Activated CD8-positive, alpha-beta memory T cell treated with anti-CD3 and anti-CD28 coated beads, Interleukin-2, amount 50 U/mL, for 48 hours (primary cell): ENCODE data around the gene YIPF5.

Experiments used
- DNase-seq: peaks from one replicate; pipeline ENCODE4 v3.0.0-alpha.2; 2020

The YIPF5 gene

DNA sequence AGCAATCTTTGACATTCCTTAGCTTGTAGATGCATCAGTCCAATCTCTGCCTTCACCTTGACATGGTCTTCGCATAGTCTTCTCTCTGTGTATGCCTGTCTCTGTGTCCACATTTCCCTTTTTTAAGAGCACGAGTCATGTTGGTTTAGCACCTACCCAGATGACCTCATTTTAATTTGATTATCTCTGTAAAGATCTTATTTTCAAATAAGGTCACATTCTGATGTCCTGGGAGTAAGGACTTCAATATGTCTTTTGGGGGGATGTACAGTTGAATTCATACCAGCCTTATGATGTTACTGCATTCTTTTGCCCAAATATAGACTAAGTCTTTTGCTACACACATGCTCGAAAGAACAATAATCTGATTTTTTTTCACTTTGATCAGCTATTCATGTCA lies 7.1 kb upstream of the YIPF5 start:
- DNase-seq, result no peak

DNA sequence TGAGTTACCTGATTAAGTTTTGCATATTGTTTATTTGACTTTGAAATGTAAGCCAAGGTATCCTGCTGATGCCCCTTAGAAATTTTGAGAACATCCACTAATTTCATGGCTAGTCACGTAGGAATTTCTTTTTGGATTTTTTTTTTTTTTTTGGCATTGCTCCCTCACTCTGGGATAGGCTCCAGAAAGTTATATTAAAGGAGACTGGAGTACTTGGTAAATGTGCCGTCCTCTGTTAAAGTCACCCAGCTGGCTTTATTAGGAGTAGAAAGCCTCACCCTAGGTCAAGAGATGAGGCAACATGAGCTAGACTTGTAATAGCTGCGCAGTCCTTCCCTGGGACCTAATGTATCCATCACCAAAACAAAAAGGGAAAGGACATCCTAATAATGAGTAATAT lies 3.3 kb upstream of the YIPF5 start:
- no peak for DNase-seq

DNA sequence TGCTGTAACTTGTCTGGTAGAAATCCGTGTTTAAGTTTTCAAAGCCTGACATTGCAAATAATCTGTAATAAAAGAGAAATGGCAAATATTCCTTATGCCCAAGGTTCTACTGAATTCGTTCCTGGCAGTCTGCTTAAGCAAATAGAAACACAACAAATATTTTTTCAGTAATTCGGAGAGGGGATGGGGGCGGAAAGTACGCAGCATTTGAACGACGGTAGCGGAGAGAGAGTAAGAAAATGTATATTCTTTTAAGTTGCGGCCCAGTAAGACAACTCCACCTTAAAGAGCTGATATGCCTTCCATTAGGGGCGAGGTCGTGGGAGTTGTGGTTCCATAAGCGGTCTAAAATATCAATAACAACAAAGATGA lies 569 bp downstream of the YIPF5 start:
- DNase-seq, result no peak

DNA sequence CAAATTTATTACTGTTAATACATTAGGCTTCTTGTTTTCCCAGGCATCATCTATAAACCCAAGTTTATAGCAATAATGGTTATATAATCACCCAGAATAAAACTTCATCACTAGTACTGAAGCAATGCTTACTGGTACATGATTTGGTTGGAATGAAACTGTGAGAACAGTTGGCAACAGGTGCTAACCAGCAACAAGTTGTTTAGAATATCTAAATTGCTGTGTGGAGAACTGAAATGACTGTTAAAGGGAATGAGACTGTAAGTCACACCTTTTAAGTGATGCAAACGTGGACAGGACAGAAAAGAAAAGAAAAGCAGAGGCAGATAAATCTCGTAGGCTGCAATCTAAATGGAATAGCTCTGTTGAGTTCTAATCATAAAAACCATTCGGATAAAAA lies 2.5 kb downstream of the YIPF5 start:
- DNase-seq, result no peak

DNA sequence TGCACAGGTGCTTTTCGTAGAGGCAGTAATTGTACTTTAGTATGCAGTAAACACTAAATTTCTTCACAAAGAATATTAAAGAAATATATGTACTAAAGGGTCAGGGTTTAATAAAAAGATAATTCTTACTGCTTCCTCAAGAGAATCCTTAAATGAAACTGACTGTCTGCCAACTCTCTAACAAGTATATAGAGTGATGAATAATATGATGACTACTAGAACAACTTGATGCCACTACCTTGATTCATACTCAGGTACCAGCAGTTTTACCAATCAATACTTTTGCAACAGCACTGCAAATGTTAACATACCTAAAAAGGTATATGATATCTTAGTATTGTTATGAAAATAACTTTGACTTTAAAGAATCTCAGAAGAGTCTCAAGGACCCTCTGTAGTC lies 3.8 kb downstream of the YIPF5 start:
- no peak for DNase-seq

DNA sequence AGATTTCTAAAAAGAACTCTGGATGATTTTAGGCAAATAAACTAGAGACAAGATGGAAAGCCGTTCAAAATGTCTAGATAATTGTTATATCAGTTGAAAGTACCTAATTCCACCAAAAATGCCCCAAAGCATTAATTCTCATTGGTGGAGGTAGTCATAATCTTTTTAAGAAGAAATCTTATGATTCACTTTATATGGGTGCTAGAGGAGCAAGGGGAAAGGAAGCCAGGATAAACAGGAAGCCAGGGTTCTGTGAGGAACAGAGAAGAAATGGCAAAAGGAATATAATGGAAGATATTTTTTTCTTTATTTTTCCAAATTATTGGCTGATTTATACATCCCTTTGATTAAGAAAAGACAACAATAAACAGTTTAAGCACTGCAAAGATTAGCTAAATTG lies 7.8 kb downstream of the YIPF5 start:
- no peak for DNase-seq

DNA sequence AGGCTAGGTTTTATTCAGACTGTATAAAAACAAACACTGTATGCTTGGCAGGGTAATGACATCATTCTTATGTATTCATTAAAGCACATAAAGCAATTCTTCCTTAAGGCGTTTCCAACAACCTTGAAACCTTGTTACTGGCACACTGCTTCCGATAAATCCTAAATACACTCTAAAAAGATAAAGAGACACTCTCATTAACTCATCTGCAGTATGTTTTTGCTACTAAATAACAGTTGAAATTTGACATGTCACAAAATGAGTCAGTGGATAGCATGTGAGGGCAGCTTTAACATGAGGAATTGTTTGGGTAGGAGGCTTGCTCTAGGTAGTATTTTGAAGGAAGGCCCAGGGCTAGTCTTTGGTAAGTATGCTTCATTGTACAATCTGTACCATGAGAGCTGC lies 13.7 kb downstream of the YIPF5 start:
- DNase-seq, result no peak

DNA sequence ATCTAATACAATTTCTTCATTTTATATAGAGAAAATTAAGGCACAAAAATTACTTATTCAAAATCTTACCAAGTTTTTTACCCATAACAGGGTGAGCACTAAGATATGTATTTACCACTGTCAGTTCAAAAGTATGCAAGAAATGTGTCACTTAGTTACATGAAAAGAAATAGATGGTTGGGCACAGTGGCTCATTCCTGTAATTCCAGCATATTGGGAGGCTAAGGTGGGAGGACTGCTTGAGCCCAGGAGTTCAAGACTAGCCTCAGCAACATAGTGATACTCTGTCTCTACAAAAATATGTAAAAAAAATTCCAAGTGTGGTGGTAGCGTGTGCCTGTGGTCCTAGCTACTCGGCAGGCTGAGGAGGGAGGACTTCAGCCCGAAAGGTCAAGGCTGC lies 19.4 kb downstream of the YIPF5 start:
- no peak for DNase-seq

DNA sequence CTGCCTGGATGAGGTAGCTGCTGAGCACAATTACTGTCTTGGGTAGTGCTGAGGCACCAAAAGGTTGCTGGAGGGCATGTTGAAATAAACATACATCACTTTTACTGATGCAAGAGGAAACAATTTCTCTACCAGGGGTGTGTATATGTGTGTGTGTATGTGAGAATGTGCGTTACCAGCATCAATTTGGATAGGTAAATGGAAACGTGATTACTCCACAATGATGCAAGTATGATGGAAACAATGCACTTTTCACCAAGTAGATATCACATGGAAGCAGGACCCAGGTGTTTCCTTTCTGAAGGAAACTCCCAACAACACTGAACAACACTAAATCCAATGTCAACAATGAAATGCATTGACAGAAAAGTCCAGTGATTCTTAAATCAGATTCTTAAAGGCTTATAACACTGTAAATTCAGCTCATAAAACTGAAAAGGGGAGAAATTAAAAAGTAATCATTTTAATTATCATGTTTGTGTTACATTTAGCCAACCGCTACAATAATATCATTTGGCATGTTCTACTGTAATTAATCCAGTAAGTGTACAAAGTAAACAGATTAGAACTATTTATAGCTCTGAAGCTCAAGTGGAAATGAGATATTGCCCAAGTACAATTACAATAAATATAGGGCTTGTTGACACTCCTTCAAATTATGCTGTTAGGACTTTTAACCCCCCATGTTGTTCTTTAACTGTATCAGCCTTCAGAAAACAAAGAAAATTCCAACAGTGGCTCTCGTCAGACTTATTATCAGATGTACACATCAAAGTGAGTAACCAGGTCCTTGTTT lies 25.3 kb downstream of the YIPF5 start:
- no peak for DNase-seq

DNA sequence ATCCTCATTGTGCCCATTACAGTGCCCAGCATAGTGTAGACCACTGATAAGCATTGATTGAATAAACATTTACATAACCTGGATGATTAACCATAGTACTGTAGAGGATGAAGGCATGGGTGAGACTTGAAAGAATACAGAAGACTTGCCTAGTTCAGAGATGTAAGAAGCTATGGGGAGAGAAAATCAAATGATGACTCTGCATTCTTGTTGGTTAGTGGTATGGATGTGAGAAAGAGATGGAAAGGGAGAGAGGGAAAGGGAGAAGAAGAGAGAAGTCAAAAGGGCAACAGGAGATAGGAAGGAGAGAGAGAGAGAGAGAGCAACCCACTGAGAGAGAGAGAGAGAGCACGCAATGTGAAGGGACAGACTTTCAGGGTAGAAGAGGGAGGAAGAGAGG lies 26.8 kb downstream of the YIPF5 start:
- DNase-seq, result no peak

DNA sequence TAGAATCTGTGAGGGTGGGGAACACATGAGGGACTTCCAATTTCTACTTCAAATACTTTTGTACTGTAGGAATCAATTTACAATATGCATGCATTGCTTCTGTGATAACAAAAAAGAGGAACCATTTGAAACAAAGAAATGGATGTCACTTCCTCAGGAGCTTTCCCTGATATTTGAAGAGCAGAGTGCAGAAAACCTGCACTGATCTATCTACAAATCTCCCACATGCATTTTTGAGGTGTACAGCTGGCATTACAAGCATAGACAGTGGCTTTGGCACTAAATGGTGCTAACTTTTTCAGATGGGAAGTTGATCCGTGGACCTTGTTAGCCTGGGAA lies 27.7 kb downstream of the YIPF5 start:
- DNase-seq, result no peak

DNA sequence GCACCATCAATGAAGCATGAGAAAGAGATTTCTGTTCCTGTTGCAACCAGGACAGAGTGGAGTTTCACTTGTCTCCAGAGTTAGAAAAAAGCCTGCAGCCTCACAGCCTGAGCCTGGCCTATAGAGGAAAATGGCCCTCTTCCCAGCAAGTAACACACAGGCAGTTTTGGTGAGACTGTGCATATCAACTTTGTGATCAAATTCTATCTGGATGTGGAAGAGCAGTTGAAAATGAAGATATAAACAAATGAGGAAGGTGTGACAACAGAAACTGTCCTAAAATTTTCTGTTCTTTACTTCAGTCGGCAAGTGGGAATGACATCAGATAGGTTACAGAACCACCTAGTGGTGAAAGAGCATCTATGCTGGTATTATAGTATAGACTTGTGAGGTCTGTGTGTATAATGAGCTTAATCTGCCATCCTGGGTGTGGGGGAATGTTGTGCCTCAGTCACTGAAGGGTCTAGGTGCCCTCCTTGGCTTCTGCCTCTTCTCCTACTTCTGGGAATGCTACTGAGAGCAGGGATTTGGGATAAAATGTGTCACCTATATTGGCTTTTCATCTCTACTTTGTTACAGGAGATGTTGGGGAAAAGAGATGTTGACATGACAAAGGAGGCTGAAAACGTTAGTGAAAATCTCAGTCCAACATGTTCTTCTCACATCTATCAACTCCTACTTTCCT lies 28.2 kb downstream of the YIPF5 start:
- no peak for DNase-seq

DNA sequence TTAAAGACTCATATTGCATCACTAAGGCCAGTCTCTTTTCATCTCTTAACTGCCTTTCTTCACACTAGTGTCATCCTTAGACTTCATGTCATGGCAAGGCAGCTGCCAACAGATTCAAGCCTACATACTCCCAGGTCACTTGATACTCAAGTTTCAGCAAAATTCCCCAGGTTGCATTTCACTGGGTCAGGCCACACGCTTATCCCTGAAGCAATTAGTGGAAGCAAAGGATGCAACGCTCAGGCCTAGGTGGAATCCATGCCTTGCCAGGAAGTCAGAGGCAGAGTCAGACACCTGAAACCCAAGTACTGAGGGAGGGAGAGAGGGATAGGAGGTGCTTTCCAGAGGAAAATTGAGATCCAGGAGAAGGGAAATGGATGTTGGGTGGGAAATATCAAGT lies 28.9 kb downstream of the YIPF5 start:
- DNase-seq, result no peak

DNA sequence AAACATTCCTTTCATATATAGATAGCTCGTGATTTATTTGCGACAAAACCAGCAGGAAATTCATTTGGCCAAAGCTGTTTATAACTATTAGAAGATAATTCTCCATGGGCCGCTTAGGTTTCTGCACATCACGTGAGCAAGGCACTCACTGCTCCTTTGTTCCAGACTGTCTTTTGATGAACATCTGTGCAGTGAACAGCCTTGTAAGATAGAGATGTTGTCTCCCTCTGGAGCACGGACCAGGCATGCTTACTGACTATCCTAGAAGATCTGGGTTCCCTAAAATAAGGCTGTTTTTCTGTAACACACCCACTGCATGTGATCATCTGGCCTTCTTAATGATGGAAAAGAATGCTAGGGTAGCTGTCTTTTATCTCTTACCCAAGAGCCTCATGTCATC lies 30.9 kb downstream of the YIPF5 start:
- no peak for DNase-seq

DNA sequence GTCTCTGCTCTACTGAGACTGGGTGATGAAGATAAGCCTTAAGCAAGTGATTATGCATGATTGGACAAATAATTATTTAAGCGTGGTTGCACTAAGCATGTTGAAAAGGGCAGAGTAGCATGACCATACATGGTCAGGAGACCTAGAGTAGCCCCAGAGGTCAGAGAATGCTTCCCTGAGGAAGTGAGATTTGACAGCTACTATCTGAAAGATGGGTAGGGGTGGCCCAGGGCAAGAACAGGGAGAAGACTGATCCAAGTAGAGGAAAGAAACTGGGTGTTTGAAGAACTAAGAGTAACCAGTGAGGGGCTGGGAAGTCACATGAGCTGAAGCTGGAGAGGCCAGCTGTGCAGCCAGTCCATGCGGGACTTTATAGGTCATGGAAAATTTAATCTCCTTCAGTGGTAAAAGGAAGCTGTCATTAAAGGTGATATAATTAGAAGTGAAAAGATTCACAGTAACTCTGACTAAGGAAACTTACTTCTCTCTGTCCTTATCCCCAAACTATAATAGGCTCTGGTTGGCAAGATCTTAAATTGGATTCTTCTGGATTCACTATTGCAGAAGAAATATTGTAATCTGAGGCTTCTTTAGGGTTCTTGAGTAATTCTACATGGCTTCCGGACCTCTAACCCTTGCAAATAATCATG lies 35.2 kb downstream of the YIPF5 start:
- no peak for DNase-seq

DNA sequence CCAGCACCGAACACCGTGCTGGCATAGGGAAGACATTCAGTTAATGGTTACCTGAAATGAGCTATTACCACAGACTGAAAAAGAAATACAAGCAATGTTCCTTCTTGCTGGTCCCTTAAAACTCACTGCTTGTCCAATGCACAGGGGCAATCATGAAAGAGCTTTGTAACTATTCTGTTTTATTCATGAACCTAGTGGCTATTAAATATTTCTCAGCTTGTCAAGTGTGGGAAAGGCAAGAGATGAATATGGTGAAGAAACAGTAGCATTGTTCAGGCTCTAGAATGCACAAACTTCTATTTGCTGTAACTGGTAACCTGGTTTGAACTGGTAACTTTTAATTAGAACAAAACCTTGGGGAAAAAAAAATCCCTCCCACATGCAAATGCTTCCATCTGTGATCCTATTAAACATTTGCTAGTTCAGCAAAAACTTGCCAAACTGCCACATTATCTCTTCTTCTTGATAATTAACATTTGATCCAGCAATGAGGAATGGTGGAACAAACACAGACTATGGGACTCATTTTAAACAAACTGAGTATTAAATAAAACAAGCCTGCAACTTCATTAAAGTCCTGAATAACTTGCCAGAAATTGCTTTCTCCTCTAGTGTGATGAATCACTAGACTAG lies 36.1 kb downstream of the YIPF5 start:
- DNase-seq, result no peak

DNA sequence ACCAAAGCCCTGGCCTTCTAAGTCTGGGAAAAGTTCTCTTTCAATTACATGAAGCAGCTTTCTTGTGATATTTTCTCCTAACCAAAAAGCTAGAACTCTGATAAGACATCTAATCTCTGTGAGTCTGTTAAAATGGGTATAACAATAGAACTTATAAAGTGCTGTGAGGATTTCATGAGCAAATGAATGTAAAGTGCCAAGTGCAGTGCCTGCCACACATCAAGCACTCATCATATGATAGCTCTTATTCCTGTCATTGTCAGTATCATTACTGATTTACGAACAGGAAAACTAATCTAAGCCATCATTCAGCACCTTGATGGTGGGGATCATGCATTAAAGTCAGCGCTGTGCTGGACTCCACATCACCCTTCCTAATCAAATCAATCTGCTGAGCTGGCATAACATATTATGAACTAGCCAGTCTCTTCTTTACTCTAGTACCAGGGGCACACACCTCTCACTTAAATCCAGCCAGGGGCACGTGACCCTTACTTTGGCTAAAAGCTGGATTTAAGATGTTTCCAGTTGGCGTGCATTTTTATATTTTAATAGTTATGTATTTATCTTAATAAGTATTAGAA lies 37.3 kb downstream of the YIPF5 start:
- no peak for DNase-seq

DNA sequence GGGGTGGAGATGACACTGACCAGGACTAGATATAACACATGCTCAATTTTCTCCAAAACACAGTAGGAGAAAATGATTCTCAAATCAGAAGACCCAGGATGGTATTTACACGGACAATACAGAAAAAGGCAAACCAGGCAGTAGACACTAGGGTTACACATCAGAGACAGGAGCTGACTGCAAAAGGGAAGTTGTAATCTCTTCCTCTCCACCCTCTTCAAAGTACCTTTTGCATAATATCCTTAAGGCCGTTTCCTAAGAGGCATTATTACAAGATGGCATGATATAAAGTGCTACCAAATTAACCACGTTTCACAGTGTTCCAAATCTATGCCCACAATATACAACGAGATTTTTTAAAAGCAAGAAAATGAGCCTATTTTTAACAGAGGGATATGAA lies 39.2 kb downstream of the YIPF5 start:
- DNase-seq, result no peak

DNA sequence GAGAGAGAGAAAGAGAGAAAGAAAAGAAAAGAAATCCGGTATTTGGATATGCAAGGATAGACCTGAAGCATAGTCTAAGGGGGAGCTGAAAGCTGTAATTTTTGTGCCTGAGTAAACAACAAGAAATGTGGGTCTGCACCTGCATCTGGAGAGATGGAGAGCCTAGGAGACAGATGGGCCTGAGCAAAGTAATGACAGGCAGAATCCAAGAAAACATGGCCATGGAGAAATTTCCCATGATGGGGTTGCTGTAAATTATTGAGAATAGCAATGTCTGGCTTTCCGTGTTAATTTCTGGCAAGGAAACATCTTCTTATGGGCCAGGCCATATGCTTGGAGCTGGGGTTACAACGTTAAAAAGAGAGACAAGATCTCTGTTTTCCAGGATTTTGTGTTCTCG lies 40.2 kb downstream of the YIPF5 start:
- DNase-seq, result no peak

DNA sequence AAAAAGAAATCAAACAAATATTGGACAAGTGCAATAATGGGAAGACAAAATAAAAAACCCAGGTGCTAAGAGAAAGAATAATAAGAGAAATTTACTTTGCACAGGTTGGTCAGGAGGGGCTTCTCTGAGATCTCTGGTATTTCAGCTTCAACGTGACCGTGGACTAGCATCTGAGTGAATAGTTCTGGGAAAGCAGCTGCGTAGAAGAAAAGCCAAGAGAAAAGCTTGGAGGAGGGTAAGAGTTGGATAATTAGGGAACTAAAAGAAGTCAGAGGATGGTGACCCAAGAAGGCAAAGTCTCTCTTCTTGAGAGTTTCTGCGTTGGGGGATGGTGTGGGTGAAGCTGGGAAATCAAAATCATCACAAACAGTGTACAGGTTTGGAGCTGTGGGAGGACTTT lies 41.6 kb downstream of the YIPF5 start:
- DNase-seq, result no peak

DNA sequence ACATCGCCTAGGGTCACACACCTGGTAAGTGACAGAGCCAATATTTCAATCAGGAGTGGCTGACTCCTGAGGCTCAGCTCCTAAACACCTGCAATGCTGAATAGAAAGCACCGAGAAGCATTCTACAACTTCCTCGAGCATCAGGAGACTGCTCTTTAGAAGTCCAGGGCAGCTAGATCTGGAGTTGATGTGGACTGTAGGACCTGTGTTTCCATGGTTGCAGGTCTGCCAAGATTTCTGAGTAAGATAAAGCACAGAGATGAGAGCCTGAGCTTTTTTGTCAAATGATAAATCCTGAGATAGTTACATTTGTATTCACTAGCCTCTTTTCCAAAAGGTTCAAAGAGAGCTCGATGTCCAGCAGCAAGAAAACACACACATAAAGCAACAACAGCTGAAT lies 43.8 kb downstream of the YIPF5 start:
- DNase-seq, result no peak

DNA sequence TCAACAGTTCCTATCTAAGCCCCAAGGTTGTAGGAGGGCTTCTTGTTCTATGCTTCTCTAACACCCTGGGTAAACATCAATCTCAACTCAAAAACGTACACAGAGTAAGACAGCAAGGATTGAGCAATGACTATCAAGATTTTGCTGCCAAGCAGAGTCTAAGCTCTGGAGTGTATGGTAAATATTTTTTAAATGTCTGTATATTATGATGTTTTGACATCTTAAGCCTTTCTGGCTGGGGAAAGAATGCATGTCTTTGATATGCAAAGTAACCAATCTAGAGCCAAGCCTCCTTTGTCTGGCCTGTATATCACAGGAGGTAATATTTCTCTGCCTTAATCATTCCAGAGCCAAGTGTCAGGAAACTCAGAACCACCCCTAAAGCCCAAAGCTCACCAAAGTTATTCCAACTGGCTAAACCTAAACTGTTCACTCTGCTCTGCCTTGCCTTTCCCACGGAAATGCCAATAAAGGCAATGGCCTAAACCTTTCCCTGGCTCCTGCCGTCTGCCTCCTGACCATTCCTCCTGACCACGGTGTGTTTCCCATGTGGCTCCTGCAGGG lies 45.2 kb downstream of the YIPF5 start:
- no peak for DNase-seq

DNA sequence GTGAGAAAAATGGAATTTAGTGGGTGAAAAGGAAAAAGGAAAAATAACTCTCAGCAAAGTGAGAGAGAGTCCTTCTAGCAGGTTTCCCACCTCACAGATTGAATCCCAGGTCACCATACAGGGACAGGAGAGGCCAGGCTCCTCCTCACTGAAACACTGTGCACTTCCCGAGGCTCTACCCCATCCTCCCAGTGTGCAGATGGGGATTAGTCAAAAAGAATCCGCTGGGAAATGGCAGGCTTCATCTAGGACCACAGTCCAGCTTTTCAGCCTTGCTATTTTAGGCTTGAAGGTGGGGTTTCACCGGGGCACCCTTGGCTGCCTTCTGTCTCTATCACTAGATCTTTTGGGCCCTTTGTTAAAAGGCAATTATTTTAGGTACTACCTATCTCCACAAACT lies 47.8 kb downstream of the YIPF5 start:
- no peak for DNase-seq
